GM19025 (cell line): ENCODE data around the gene UBAP2L.
"Not testable (repeated sequence)": the region's sequence is repeated elsewhere in the genome, so short reads cannot be mapped to it uniquely, and the experiment has no call there.

Experiments
- ATAC-seq: cut with Tn5 transposase; IDR thresholded peaks from one replicate; pipeline ENCODE4 v1.9.1; 2021; ENCODE audit warnings: mild to moderate bottlenecking, low read depth, moderate library complexity; ENCODE audit not compliant: unreplicated experiment

Gene UBAP2L

GRCh38 chr1:154193821-154194220 is 26.9 kb upstream of the UBAP2L start:
- no peak for ATAC-seq

- no peak for ATAC-seq
Observed at GRCh38 chr1:154198756-154199562, 21.8 kb upstream of the UBAP2L start.

- ATAC-seq, result no peak
Observed at GRCh38 chr1:154199563-154199879, 21.2 kb upstream of the UBAP2L start.

DNA sequence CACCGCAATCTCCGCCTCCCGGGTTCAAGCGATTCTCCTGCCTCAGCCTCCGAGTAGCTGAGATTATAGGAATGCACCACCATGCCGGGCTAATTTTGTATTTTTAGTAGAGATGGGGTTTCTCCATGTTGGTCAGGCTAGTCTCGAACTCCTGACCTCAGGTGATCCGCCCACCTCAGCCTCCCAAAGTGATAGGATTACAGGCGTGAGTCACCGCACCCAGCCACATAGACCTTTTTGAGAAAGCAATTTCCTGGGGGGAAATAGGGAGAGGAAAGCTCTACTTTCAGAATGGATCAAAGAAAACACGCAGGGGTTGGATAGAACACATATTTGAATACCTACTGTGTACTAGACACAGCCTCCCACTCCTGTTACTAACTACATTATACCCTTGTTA is 15.0 kb upstream of the UBAP2L start:
- not testable (repeated sequence) for ATAC-seq

DNA sequence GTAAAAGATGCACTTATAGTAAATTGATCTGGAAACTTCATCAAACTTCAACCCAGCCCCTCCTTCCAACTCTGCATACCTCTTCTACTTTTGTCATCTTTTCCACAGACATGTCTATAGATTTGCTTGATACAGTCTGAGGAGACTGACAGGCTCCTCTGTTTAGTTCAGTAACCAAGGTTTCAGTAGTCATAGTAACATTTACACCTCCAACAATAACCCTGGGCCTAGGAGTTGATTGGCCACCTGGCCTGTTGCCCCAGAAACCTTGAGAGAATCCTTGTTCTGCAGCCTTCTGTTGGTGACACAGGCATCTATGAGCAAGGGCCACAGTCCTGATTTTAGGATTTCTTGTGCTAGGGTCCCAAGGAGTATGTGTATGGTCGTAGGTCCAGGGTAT is 14.6 kb upstream of the UBAP2L start, which contains the start of gene CFAP141:
TSS of gene CFAP141 (minus strand) at position 138 of the 400 bp plus-strand sequence. CDS start at position 112, 26 bp downstream.
- ATAC-seq, result no peak

DNA sequence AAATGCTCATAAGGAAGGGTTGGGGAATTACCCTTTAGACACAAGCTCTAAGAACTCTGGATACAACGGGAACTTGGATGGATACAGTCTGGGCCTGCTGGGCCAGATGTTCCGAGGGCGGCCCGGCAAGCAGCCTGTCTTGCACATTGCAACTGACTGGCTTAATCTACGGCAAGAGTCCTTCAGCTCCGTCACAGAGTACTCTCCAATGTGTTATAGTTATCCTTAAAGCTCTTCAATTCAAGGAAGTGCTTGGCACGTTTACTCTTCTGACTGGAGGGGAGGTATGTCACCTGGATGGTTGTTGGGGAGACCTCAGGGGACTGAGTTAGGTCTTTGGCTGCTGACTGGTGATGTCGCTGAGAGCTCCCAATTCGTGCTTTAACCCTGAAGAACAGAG is 13.5 kb upstream of the UBAP2L start:
- ATAC-seq, result no peak

DNA sequence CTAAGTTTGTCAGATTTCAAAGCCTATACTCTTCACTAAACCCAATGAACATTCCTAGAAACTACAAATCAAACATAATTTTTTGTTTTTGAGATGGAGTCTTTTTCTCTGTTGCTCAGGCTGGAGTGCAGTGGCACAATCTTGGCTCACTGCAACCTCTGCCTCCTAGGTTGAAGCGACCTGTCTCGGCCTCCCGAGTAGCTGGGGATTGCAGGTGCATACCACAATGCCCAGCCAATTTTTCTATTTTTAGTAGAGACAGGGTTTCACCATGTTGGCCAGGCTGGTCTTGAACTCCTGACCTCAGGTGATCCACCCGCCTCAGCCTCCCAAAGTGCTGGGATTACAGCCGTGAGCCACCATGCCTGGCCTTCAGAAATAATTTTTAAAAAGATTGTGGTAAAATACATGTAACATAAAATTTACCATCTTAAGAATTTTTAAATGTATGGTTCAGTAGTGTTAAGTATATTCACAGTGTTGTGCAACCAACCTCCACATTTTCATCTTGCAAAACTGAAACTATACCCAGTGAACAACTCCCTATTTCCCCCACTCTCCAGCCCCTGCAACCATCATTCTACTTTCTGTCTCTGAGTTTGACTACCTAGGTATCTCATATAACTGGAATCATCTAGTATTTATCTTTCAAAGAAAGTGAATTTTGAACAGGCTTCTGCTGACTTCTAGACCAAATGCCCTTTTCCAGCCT is 11.9 kb upstream of the UBAP2L start:
- ATAC-seq, result no peak

GRCh38 chr1:154212083-154212482 is 8.7 kb upstream of the UBAP2L start:
- ATAC-seq, result no peak

- no peak for ATAC-seq
Observed at GRCh38 chr1:154213274-154213673, 7.5 kb upstream of the UBAP2L start.

DNA sequence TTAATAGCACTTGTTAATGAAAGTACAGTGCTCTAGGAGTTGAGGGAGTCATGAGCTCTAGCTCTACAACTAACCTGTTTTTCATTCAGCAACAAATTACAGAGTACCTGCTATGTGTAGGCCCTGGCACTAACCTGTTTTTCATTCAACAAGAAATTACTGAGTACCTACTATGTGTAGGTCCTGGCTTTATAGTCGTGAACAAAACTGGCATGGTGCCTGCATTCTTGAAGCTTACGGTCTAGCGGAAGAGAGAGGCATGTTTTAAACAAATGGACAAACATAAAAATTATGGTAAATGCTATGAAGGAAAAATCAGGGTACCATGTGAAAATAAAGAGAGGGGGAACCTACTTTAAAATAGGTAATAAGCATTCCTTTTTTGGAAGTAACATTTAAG is 2.2 kb upstream of the UBAP2L start:
- ATAC-seq, result no peak

- no peak for ATAC-seq
Observed at GRCh38 chr1:154219541-154219940, 1.2 kb upstream of the UBAP2L start.

GRCh38 chr1:154220970-154221277 is 169 bp downstream of the UBAP2L start:
- no peak for ATAC-seq

GRCh38 chr1:154221278-154222001 is 685 bp downstream of the UBAP2L start:
- no peak for ATAC-seq

DNA sequence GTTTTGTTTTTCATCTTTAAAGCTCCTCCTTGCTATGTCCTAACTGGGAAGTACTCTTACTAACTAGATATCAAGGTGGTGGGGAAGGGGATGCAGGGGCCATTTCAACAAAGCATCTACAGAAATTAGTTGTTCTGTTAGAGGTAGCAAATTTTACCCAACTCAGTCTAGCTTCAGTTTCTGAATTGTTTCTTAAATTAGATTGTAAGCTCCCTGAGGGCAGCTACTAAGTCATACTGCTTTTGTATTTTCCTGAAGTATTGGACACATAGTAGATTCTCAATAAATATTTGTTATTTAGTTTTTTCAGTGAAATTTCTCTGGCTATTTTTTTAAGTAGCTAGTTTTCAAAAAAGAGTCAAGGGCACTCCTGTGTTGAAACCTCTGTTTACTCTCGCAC is 1.8 kb downstream of the UBAP2L start:
- no peak for ATAC-seq

- no peak for ATAC-seq
Observed at GRCh38 chr1:154222918-154223317, 2.2 kb downstream of the UBAP2L start.

- ATAC-seq, result no peak
Observed at GRCh38 chr1:154223621-154224020, 2.9 kb downstream of the UBAP2L start.

DNA sequence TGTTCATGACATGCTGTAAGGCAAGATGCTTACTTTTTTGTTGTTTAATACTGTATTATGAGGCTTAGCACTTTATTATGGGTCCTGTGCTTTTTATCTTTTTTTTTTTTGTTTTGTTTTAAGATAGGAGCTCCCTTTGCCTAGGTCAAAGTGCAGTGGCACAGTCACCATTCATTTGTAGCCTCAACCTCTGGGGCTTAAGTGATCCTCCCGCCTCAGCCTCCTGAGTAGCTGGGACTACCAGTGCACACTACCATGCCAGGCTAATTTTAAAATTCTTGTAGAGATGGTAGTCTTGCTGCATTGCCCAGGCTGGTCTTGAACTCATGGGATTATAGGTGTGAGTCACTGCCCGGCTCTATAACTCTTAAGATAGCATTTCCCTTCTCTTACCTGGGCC is 4.6 kb downstream of the UBAP2L start:
- ATAC-seq, result no peak

DNA sequence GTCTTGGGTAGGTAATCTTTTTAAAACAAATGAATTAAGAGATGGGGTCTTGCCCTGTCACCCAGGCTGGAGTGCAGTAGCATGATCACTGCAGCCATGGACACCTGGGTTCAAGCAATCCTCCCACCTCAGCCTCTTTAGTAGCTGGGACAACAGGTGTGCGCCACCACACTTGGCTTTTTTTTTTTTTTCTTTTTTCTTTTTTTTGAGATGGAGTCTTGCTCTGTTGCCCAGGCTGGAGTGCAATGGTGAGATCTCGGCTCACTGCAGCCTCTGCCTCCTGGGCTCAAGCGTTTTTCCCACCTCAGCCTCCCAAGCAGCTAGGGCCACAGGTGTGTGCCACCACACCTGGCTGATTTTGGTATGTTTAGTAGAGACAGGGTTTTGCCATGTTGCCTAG is 10.4 kb downstream of the UBAP2L start:
- not testable (repeated sequence) for ATAC-seq

DNA sequence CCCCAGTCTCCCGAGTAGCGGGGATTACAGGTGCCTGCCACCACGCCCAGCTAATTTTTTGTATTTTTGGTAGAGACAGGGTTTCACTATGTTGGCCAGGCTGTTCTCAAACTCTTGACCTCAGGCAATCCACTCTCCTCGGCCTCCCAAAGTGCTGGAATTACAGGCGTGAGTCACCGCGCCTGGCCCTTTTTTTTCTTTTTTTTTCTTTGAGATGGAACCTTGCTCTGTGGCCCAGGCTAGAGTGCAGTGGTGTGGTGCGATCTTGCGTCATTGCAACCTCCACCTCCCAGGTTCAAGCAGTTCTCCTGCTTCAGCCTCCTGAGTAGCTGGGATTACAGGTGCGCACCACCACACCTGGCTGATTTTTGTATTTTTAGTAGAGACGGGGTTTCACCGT is 12.4 kb downstream of the UBAP2L start:
- not testable (repeated sequence) for ATAC-seq

GRCh38 chr1:154236855-154237254 is 16.1 kb downstream of the UBAP2L start:
- no peak for ATAC-seq

DNA sequence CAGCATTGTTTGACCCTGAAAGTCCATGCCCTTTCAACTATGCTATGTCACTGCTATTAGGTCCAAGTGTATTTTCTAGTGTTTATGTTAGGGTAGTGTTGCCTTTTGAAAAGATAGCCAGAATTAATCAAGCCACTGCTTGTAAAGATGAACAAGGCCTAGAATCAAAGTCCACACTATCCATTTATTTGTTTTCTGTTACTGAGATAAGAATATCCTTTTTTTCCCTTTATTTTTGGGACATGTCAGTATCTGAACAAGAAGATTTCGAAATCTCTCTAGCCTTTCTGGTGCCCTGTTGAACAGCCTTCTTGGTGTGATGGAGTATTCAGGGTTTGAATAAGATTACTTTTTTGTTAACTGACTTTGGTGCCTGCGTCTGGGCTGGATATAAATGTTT is 16.7 kb downstream of the UBAP2L start:
- ATAC-seq, result no peak
